ENCODE measurements around the gene CAMSAP3. TPM values are rescaled to one million over a fixed set of nuclear protein-coding genes. Genes with fewer than 3 reads are reported as not detected.

The CAMSAP3 gene
- total RNA-seq, 2 donors from 2014 or later: 40.4 to 90.9 TPM

GRCh38 chr19:7607874-7608560 is 12.4 kb downstream of the CAMSAP3 start:
- no peak overlapping the region for H3K27ac ChIP-seq
- no peaks in the 10 kb centered on the region for H3K27me3 ChIP-seq (replicated peaks; ENCODE audit: insufficient read depth)
- no peak overlapping the region for H3K4me3 ChIP-seq
- no peaks in the 10 kb centered on the region for H3K4me1 ChIP-seq (replicated peaks)
- WGBS: 96% methylated on average over 20 of the region's 25 CpGs
- no peaks in the 10 kb centered on the region for H3K36me3 ChIP-seq
- no peak for DNase-seq (ENCODE audit: low spot score)
- TF ChIP-seq POLR2AphosphoS5 (IDR thresholded peaks at IDR 0.05) (no peak), POLR2A (IDR thresholded peaks at IDR 0.05) (no peak), CTCF (IDR thresholded peaks at IDR 0.05) (no peak)
- no peaks in the 10 kb centered on the region for H3K9me3 ChIP-seq
- intact Hi-C loops (cut with DNase I): no loop called here

- no peak for DNase-seq (ENCODE audit: low spot score)
- no peak overlapping the region for H3K27ac ChIP-seq
- no peaks in the 10 kb centered on the region for H3K4me1 ChIP-seq (replicated peaks)
- H3K9me3 ChIP-seq: no peaks in the 10 kb centered on the region
- 85% methylated on average over 29 of the region's 31 CpGs for WGBS
- no peaks in the 10 kb centered on the region for H3K27me3 ChIP-seq (replicated peaks; ENCODE audit: insufficient read depth)
- no peak for TF ChIP-seq POLR2AphosphoS5 (IDR thresholded peaks at IDR 0.05)
- no peak for TF ChIP-seq POLR2A (IDR thresholded peaks at IDR 0.05)
- TF ChIP-seq CTCF (IDR thresholded peaks at IDR 0.05): no peak
- H3K36me3 ChIP-seq: peaks cover 0 to 6% of the 10 kb centered on the region in 2 donors
- intact Hi-C loops (cut with DNase I): no loop called here
- H3K4me3 ChIP-seq: no peak overlapping the region
Measured at GRCh38 chr19:7610491-7611240, 15.0 kb downstream of the CAMSAP3 start.

- H3K36me3 ChIP-seq: peaks cover 0 to 6% of the 10 kb centered on the region in 2 donors
- no peak overlapping the region for H3K4me3 ChIP-seq
- WGBS: 86% methylated on average over 39 of the region's 41 CpGs
- H3K4me1 ChIP-seq (replicated peaks): no peaks in the 10 kb centered on the region
- TF ChIP-seq CTCF (IDR thresholded peaks at IDR 0.05) (no peak), POLR2A (IDR thresholded peaks at IDR 0.05) (no peak)
- H3K27me3 ChIP-seq (replicated peaks; ENCODE audit: insufficient read depth): no peaks in the 10 kb centered on the region
- H3K9me3 ChIP-seq: no peaks in the 10 kb centered on the region
- DNase-seq (ENCODE audit: low spot score): no peak
- no peak overlapping the region for H3K27ac ChIP-seq
- intact Hi-C loops (cut with DNase I): no loop called here
Measured at GRCh38 chr19:7611541-7612279, 16.0 kb downstream of the CAMSAP3 start.

GRCh38 chr19:7612282-7613274 is 16.9 kb downstream of the CAMSAP3 start:
- WGBS: 91% methylated on average over 73 of the region's 81 CpGs
- H3K27ac ChIP-seq: no peak overlapping the region
- peaks cover 0 to 6% of the 10 kb centered on the region in 2 donors for H3K36me3 ChIP-seq

More at GRCh38 chr19:7612282-7613274, 16.9 kb downstream of the CAMSAP3 start:
- no peak for TF ChIP-seq CTCF (IDR thresholded peaks at IDR 0.05)
- no peak for TF ChIP-seq POLR2AphosphoS5 (IDR thresholded peaks at IDR 0.05)
- TF ChIP-seq POLR2A (IDR thresholded peaks at IDR 0.05): no peak
- DNase-seq (ENCODE audit: low spot score): no peak
- Histone ChIP-seq H3K4me3 (no peak overlapping the region), H3K9me3 (no peaks in the 10 kb centered on the region), H3K27me3 (replicated peaks; ENCODE audit: insufficient read depth) (no peaks in the 10 kb centered on the region), H3K4me1 (replicated peaks) (no peaks in the 10 kb centered on the region)
- intact Hi-C loops (cut with DNase I): no loop called here

Measured in prostate gland (tissue), 2 donors.